IPS-15b (cell line): ENCODE results near the gene SCAP.
"Not testable (repeated sequence)": the region's sequence is repeated elsewhere in the genome, so short reads cannot be mapped to it uniquely, and the experiment has no call there.

ENCODE experiments used
- H3K27me3 ChIP-seq: one replicate; pipeline ENCODE4 v1.6.1; 2013; ENCODE audit warnings: low read length; ENCODE audit not compliant: control insufficient read depth, insufficient read depth
- H3K36me3 ChIP-seq: one replicate; pipeline ENCODE4 v1.6.1; 2013; ENCODE audit warnings: low read length; ENCODE audit not compliant: control insufficient read depth, insufficient read depth
- H3K4me1 ChIP-seq: one replicate; pipeline ENCODE4 v1.6.1; 2013; ENCODE audit warnings: mild to moderate bottlenecking, low read length; ENCODE audit not compliant: control insufficient read depth, insufficient read depth
- H3K4me3 ChIP-seq: one replicate; pipeline ENCODE4 v1.5.1; 2013; ENCODE audit warnings: low read depth, low read length
- H3K9ac ChIP-seq: one replicate; pipeline ENCODE4 v1.6.1; 2013; ENCODE audit warnings: low read depth, mild to moderate bottlenecking, low read length
- H3K9me3 ChIP-seq: one replicate; pipeline ENCODE4 v1.6.1; 2013; ENCODE audit warnings: mild to moderate bottlenecking, low read length; ENCODE audit not compliant: control insufficient read depth, insufficient read depth

The SCAP gene

DNA sequence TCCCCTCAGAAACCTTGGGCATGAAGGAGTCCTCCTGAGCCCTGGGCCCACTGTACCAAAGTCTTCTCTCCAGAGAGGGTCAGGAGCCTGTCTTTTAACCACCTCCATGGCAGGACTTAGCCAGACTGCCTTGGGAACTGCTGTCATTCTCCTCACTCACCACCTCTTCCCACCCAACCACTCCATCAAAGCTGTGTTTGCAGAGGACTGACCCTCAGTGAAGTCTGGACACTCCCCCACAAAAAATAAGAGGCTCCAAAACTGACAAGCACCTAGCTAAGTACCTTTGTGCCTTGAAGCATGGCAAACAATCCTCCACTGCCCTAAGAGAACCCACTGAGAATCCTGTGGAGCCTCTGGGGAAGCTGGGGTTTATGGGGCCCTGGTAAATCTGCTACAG, 2.3 kb upstream of the SCAP start:
- Histone ChIP-seq H3K4me3 (no peak overlapping the region), H3K27me3 (no peaks in the 10 kb centered on the region), H3K9me3 (no peaks in the 10 kb centered on the region), H3K9ac (no peak overlapping the region), H3K36me3 (no peaks in the 10 kb centered on the region), H3K4me1 (peaks cover 13% of the 10 kb centered on the region)

- H3K4me3 ChIP-seq = no peak overlapping the region
- H3K4me1 ChIP-seq = peaks cover 7% of the 10 kb centered on the region
- H3K9ac ChIP-seq = no peak overlapping the region
These were observed 981 bp upstream of the SCAP start for GRCh38 chr3:47476644-47477199.

DNA sequence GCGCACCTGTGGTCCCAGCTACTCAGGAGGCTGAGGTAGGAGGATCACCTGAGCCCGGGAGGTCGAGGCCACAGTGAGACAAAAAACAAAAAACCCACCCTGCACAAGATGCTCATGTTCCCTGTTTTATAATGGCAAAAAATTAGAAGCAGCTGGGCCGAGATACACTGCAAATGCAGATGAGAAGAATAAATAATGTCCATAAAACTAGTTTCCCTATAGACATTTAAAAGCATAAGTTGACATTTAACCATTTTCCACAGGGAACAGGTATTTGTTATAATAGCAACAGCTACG, 537 bp upstream of the SCAP start:
- Histone ChIP-seq H3K36me3 (no peaks in the 10 kb centered on the region), H3K27me3 (no peaks in the 10 kb centered on the region), H3K9ac (no peak overlapping the region), H3K9me3 (no peaks in the 10 kb centered on the region), H3K4me3 (peak overlapping the region; percentile 45), H3K4me1 (peaks cover 3% of the 10 kb centered on the region)

More at GRCh38 chr3:47476644-47477199, 981 bp upstream of the SCAP start:
- H3K9me3 ChIP-seq = no peaks in the 10 kb centered on the region
- no peaks in the 10 kb centered on the region for H3K27me3 ChIP-seq
- no peaks in the 10 kb centered on the region for H3K36me3 ChIP-seq

DNA sequence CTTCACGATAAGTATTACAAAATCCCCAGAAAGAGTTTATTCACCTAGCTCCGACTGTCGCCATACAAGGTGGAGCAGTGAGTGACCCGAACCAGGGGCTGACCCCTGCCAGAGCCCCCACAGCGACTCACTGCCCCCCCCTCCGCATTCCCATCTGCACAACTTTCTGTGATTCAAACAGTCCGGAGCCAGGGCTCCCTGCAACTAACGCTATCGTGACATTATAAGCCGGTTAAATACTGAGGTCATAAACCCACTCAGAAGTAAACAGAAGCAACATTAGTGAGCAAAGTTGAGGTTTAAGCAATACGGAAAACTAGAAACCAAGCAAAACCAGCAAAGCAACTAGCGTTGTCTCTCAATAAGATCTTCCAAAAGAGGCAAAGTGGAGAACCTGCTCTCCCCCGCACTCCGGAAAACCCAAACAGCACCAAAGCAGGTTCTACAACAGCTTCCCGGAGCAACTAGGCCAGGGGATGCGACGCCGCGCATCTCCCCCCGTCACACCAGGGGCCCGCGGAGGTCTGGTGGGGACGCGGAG, 642 bp downstream of the SCAP start:
- H3K4me3 ChIP-seq = peak overlapping the region; percentile 61
- peaks cover 2% of the 10 kb centered on the region for H3K4me1 ChIP-seq
- H3K9me3 ChIP-seq = no peaks in the 10 kb centered on the region
- H3K36me3 ChIP-seq = no peaks in the 10 kb centered on the region
- no peaks in the 10 kb centered on the region for H3K27me3 ChIP-seq
- peak overlapping the region; percentile 82 for H3K9ac ChIP-seq

- H3K9me3 ChIP-seq = no peaks in the 10 kb centered on the region
These were observed 2.4 kb downstream of the SCAP start for GRCh38 chr3:47473391-47473790.

GRCh38 chr3:47469616-47470015, 6.1 kb downstream of the SCAP start:
- no peaks in the 10 kb centered on the region for H3K36me3 ChIP-seq
- H3K4me3 ChIP-seq = no peak overlapping the region
- no peaks in the 10 kb centered on the region for H3K9me3 ChIP-seq
- no peak overlapping the region for H3K9ac ChIP-seq
- H3K4me1 ChIP-seq = no peaks in the 10 kb centered on the region
- no peaks in the 10 kb centered on the region for H3K27me3 ChIP-seq

More at GRCh38 chr3:47473391-47473790, 2.4 kb downstream of the SCAP start:
- Histone ChIP-seq H3K27me3 (no peaks in the 10 kb centered on the region), H3K4me1 (no peaks in the 10 kb centered on the region), H3K9ac (no peak overlapping the region), H3K36me3 (no peaks in the 10 kb centered on the region), H3K4me3 (no peak overlapping the region)

GRCh38 chr3:47468315-47468714, 7.4 kb downstream of the SCAP start:
- H3K4me3 ChIP-seq, H3K9me3 ChIP-seq: not testable (repeated sequence)

GRCh38 chr3:47464588-47464987, 11.2 kb downstream of the SCAP start:
- no peak overlapping the region for H3K4me3 ChIP-seq
- no peaks in the 10 kb centered on the region for H3K9me3 ChIP-seq
- H3K9ac ChIP-seq = no peak overlapping the region
- no peaks in the 10 kb centered on the region for H3K36me3 ChIP-seq
- H3K4me1 ChIP-seq = no peaks in the 10 kb centered on the region
- no peaks in the 10 kb centered on the region for H3K27me3 ChIP-seq

More at GRCh38 chr3:47468315-47468714, 7.4 kb downstream of the SCAP start:
- H3K4me1 ChIP-seq, H3K27me3 ChIP-seq, H3K9ac ChIP-seq, H3K36me3 ChIP-seq: not testable (repeated sequence)

DNA sequence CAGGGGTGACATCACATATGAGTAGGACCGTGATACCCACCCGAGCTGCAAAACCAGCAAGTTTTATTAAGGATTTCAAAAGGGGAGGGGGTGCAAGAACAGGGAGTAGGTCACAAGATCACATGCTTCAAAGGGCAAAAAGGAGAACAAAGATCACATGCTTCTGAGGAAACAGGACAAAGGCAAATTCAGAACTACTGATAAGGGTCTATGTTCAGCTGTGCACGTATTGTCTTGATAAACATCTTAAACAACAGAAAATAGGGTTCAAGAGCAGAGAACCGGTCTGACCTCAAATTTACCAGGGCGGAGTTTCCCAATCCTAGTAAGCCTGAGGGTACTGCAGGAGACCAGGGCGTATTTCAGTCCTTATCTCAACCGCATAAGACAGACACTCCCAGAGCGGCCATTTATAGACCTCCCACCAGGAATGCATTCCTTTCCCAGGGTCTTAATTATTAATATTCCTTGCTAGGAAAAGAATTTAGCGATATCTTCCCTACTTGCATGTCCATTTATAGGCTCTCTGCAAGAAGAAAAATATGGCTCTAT, 16.1 kb downstream of the SCAP start:
- not testable (repeated sequence) for H3K27me3 ChIP-seq, H3K4me3 ChIP-seq, H3K4me1 ChIP-seq

GRCh38 chr3:47456984-47457383, 18.8 kb downstream of the SCAP start:
- Histone ChIP-seq H3K36me3 (no peaks in the 10 kb centered on the region), H3K9ac (no peak overlapping the region), H3K4me3 (no peak overlapping the region), H3K27me3 (no peaks in the 10 kb centered on the region), H3K4me1 (no peaks in the 10 kb centered on the region), H3K9me3 (no peaks in the 10 kb centered on the region)

More for the DNA sequence above, 16.1 kb downstream of the SCAP start:
- H3K9ac ChIP-seq, H3K36me3 ChIP-seq, H3K9me3 ChIP-seq: not testable (repeated sequence)

- no peak overlapping the region for H3K4me3 ChIP-seq
- no peak overlapping the region for H3K9ac ChIP-seq
- H3K4me1 ChIP-seq = no peaks in the 10 kb centered on the region
- H3K27me3 ChIP-seq = no peaks in the 10 kb centered on the region
- no peaks in the 10 kb centered on the region for H3K9me3 ChIP-seq
- H3K36me3 ChIP-seq = no peaks in the 10 kb centered on the region
These were observed 19.8 kb downstream of the SCAP start for GRCh38 chr3:47455806-47456452.
